ENCODE data around the gene NUDT3.

GRCh38 chr6:34425132-34425497, 32.6 kb upstream of the NUDT3 start:
- TF ChIP-seq CTCF (IDR thresholded peaks at IDR 0.05) (no peak), POLR2AphosphoS5 (IDR thresholded peaks at IDR 0.05) (no peak)
